ENCODE data around the gene TPR. TPM values are rescaled to one million over a fixed set of nuclear protein-coding genes. Genes with fewer than 3 reads are reported as not detected.
"Not testable (repeated sequence)": the region's sequence is repeated elsewhere in the genome, so short reads cannot be mapped to it uniquely, and the experiment has no call there.

TPR gene
- total RNA-seq, 1 donor from 2014 or later = 112 TPM

- Mint-ChIP-seq H3K27me3 (ENCODE audit: unreplicated experiment) (peaks cover 2% of the 10 kb centered on the region), H3K4me1 (ENCODE audit: low read depth, unreplicated experiment) (peaks cover 1% of the 10 kb centered on the region), H3K4me3 (ENCODE audit: unreplicated experiment) (no peak overlapping the region), H3K27ac (ENCODE audit: unreplicated experiment) (no peak overlapping the region), H3K9me3 (ENCODE audit: unreplicated experiment) (no peaks in the 10 kb centered on the region), H3K36me3 (ENCODE audit: unreplicated experiment) (no peaks in the 10 kb centered on the region)
- no peak for DNase-seq
- TF ChIP-seq, protein P1, sequence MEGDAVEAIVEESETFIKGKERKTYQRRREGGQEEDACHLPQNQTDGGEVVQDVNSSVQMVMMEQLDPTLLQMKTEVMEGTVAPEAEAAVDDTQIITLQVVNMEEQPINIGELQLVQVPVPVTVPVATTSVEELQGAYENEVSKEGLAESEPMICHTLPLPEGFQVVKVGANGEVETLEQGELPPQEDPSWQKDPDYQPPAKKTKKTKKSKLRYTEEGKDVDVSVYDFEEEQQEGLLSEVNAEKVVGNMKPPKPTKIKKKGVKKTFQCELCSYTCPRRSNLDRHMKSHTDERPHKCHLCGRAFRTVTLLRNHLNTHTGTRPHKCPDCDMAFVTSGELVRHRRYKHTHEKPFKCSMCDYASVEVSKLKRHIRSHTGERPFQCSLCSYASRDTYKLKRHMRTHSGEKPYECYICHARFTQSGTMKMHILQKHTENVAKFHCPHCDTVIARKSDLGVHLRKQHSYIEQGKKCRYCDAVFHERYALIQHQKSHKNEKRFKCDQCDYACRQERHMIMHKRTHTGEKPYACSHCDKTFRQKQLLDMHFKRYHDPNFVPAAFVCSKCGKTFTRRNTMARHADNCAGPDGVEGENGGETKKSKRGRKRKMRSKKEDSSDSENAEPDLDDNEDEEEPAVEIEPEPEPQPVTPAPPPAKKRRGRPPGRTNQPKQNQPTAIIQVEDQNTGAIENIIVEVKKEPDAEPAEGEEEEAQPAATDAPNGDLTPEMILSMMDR (IDR thresholded peaks at IDR 0.05; ENCODE audit: partially characterized antibody, unreplicated experiment) = no peak
Observed at GRCh38 chr1:186418503-186418902, 43.5 kb upstream of the TPR start.

DNA sequence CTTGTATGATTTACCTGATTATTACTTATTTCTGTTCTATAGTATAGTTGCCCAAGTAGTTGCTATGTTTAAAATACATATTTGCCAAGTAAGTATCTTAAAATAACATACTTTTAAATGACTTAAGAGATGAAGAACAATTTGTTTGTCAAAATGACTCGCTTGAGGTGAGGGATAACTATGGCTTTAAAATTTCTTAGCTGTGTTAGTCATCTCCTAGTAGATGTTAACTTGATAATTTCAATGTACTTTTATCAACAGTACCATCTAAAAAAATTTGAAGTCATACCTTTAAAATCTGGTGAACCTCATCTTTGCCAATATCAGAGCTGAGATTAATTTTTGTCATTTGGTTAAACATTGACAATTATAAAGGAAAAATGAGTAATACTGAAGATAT is 38.3 kb upstream of the TPR start:
- TF ChIP-seq, protein P1 (IDR thresholded peaks at IDR 0.05; ENCODE audit: partially characterized antibody, unreplicated experiment) = no peak
- Mint-ChIP-seq H3K27me3 (ENCODE audit: unreplicated experiment) (no peaks in the 10 kb centered on the region), H3K4me3 (ENCODE audit: unreplicated experiment) (no peak overlapping the region), H3K4me1 (ENCODE audit: low read depth, unreplicated experiment) (no peaks in the 10 kb centered on the region), H3K36me3 (ENCODE audit: unreplicated experiment) (no peaks in the 10 kb centered on the region), H3K27ac (ENCODE audit: unreplicated experiment) (no peak overlapping the region), H3K9me3 (ENCODE audit: unreplicated experiment) (no peaks in the 10 kb centered on the region)
- DNase-seq = no peak

DNA sequence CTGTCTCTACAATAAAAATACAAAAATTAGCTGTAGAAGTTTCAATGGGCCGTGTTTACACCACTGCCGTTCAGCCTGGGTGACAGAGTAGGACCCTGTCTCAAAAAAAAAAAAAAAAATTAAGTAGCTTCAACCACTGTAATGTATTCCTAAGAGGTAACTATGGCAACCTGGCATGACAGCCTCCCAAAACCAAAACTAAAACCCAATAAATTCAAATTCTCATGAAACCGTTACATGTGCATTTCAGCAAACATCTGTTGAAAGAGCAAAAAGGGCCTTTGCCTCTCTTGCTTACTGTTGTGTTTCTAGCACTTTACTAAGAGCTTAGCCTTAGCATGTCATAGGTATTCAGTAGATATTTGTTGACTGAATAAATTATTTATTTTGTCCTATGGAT is 34.0 kb upstream of the TPR start:
- Mint-ChIP-seq H3K9me3 (ENCODE audit: unreplicated experiment) (no peaks in the 10 kb centered on the region), H3K27ac (ENCODE audit: unreplicated experiment) (no peak overlapping the region), H3K27me3 (ENCODE audit: unreplicated experiment) (no peaks in the 10 kb centered on the region), H3K4me3 (ENCODE audit: unreplicated experiment) (no peak overlapping the region), H3K36me3 (ENCODE audit: unreplicated experiment) (no peaks in the 10 kb centered on the region), H3K4me1 (ENCODE audit: low read depth, unreplicated experiment) (no peaks in the 10 kb centered on the region)
- no peak for DNase-seq
- TF ChIP-seq, protein P1 (IDR thresholded peaks at IDR 0.05; ENCODE audit: partially characterized antibody, unreplicated experiment) = no peak

DNA sequence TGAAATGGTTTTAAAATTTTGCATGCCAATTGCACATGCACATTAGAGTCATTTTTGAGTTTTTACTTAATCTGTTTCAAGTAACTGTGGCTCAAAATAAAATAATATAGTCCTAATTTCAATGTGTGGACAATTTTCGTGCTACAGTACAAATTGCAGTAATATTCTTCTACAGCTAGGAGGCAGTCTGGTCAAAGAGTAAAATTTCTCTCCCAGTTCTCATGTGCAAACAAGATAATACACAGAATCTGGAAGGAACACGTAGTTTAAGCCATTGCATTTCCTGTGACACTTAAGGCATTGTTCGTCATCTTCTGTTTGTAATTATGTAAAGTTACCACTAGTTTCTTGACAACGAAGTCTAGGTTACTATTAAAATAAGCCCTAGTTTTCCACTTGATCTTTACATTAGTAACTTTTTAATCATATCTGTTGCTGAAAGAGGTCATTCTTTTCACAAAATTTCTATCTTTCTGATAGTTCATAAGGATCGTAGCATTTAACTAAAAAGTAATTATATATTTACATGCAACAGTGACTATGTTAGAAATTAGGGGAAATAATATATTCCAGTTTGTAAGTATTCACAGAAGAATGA is 29.5 kb upstream of the TPR start:
- Mint-ChIP-seq H3K9me3 (ENCODE audit: unreplicated experiment) (peaks cover 1% of the 10 kb centered on the region), H3K27me3 (ENCODE audit: unreplicated experiment) (no peaks in the 10 kb centered on the region), H3K4me1 (ENCODE audit: low read depth, unreplicated experiment) (no peaks in the 10 kb centered on the region), H3K27ac (ENCODE audit: unreplicated experiment) (no peak overlapping the region), H3K36me3 (ENCODE audit: unreplicated experiment) (no peaks in the 10 kb centered on the region), H3K4me3 (ENCODE audit: unreplicated experiment) (no peak overlapping the region)
- DNase-seq = no peak
- TF ChIP-seq, protein P1 (IDR thresholded peaks at IDR 0.05; ENCODE audit: partially characterized antibody, unreplicated experiment) = peak; percentile 88

GRCh38 chr1:186403632-186404031 is 28.6 kb upstream of the TPR start:
- Mint-ChIP-seq H3K4me3 (ENCODE audit: unreplicated experiment) (no peak overlapping the region), H3K4me1 (ENCODE audit: low read depth, unreplicated experiment) (no peaks in the 10 kb centered on the region), H3K9me3 (ENCODE audit: unreplicated experiment) (peaks cover 1% of the 10 kb centered on the region)

DNA sequence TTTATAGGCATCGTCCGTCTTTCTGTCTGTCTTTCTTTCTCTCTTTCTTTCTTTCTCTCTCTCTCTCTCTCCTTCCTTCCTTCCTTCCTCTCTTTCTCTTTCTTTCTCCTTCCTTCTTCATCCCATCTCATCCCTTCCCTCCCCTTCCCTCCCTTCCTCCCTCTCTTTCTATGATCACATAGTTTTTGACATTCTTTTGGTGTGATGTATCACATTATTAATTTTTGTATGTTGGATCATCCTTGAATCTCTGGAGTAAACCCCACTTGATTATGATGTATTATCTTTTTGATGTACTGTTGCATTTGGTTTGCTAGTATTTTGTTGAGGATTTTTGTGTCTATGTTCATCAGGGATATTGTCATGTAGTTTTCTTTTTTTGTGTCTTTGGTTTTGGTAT is 26.4 kb upstream of the TPR start:
- not testable (repeated sequence) for H3K4me1 Mint-ChIP-seq (ENCODE audit: low read depth, unreplicated experiment); H3K36me3 Mint-ChIP-seq (ENCODE audit: unreplicated experiment); H3K27ac Mint-ChIP-seq (ENCODE audit: unreplicated experiment); H3K27me3 Mint-ChIP-seq (ENCODE audit: unreplicated experiment); DNase-seq; H3K9me3 Mint-ChIP-seq (ENCODE audit: unreplicated experiment); H3K4me3 Mint-ChIP-seq (ENCODE audit: unreplicated experiment)

More at GRCh38 chr1:186403632-186404031, 28.6 kb upstream of the TPR start:
- no peak overlapping the region for H3K27ac Mint-ChIP-seq (ENCODE audit: unreplicated experiment)
- no peaks in the 10 kb centered on the region for H3K27me3 Mint-ChIP-seq (ENCODE audit: unreplicated experiment)
- no peak for DNase-seq
- TF ChIP-seq, protein P1 (IDR thresholded peaks at IDR 0.05; ENCODE audit: partially characterized antibody, unreplicated experiment) = no peak
- no peaks in the 10 kb centered on the region for H3K36me3 Mint-ChIP-seq (ENCODE audit: unreplicated experiment)

DNA sequence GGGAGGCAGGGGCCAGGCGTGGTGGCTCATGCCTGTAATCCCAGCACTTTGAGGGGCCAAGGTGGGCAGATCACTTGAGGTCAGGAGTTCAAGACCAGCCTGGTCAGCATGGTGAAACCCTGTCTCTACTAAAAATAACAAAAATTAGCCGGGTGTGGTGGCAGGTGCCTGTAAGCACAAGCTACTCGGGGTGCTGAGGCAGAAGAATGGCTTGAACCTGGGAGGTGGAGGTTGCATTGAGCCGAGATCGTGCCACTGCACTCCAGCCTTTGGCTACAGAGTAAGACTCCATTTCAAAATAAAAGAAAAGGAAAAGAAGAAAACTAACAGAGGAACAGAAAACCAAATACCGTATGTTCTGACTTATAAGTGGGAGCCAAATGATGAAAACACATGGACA is 17.7 kb upstream of the TPR start:
- not testable (repeated sequence) for H3K36me3 Mint-ChIP-seq (ENCODE audit: unreplicated experiment); H3K4me3 Mint-ChIP-seq (ENCODE audit: unreplicated experiment); DNase-seq; H3K27ac Mint-ChIP-seq (ENCODE audit: unreplicated experiment); H3K9me3 Mint-ChIP-seq (ENCODE audit: unreplicated experiment); H3K4me1 Mint-ChIP-seq (ENCODE audit: low read depth, unreplicated experiment); H3K27me3 Mint-ChIP-seq (ENCODE audit: unreplicated experiment)

Data from glutamatergic neuron (in vitro differentiated cells).